Daoy (cell line): ENCODE measurements around the gene AP2M1. TPM values are rescaled to one million over a fixed set of nuclear protein-coding genes. Genes with fewer than 3 reads are reported as not detected.

Experiments used
- DNase-seq: peaks from one replicate; pipeline ENCODE4 v3.0.0-alpha.2; 2015; ENCODE audit warnings: low read depth
- total RNA-seq: library from RNA; depleted of rRNA; stranded (reverse); fragments of >200 nt; shearing (Covaris generic); gene quantifications from 2 replicates; pipeline ENCODE4 v1.2.3, GENCODE V29; 2014

AP2M1 gene
- total RNA-seq, 1 experiment from 2014 or later, result 510 TPM

GRCh38 chr3:184180165-184180564 lies 5.5 kb downstream of the AP2M1 start:
- DNase-seq, result peak; percentile 75

- no peak for DNase-seq
These were observed 6.9 kb downstream of the AP2M1 start for GRCh38 chr3:184181596-184181995.

- DNase-seq, result no peak
These were observed 9.0 kb downstream of the AP2M1 start for GRCh38 chr3:184183679-184184078.

GRCh38 chr3:184184546-184185230 lies 10.0 kb downstream of the AP2M1 start:
- no peak for DNase-seq

- peak; percentile 100 for DNase-seq
These were observed 11.0 kb downstream of the AP2M1 start for GRCh38 chr3:184185461-184186183.

GRCh38 chr3:184186184-184186901 lies 11.7 kb downstream of the AP2M1 start, which contains the start of gene ABCF3:
Gene ABCF3 (plus strand): TSS chr3:184186199. CDS start chr3:184186208, 9 bp downstream.
- DNase-seq, result peak; percentile 54

- DNase-seq, result no peak
These were observed 12.2 kb downstream of the AP2M1 start for GRCh38 chr3:184186902-184187207.

- no peak for DNase-seq
These were observed 13.4 kb downstream of the AP2M1 start for GRCh38 chr3:184188080-184188479.

GRCh38 chr3:184189421-184189820 lies 14.8 kb downstream of the AP2M1 start:
- no peak for DNase-seq

- no peak for DNase-seq
These were observed 18.2 kb downstream of the AP2M1 start for GRCh38 chr3:184192889-184193288.

GRCh38 chr3:184193991-184194539 lies 19.4 kb downstream of the AP2M1 start:
- no peak for DNase-seq

GRCh38 chr3:184196536-184196935 lies 21.9 kb downstream of the AP2M1 start:
- DNase-seq, result no peak

GRCh38 chr3:184198509-184198908 lies 23.9 kb downstream of the AP2M1 start:
- DNase-seq, result no peak

- no peak for DNase-seq
These were observed 26.2 kb downstream of the AP2M1 start for GRCh38 chr3:184200825-184201224.

GRCh38 chr3:184203526-184203925 lies 28.9 kb downstream of the AP2M1 start:
- DNase-seq, result no peak

- no peak for DNase-seq
These were observed 34.7 kb downstream of the AP2M1 start for GRCh38 chr3:184209146-184209923.

GRCh38 chr3:184211297-184211696 lies 36.6 kb downstream of the AP2M1 start:
- no peak for DNase-seq

- DNase-seq, result no peak
These were observed 37.1 kb downstream of the AP2M1 start for GRCh38 chr3:184211718-184212117.

GRCh38 chr3:184218814-184219213 lies 44.2 kb downstream of the AP2M1 start:
- DNase-seq, result no peak

GRCh38 chr3:184222521-184222920 lies 47.9 kb downstream of the AP2M1 start:
- no peak for DNase-seq

GRCh38 chr3:184223946-184224345 lies 49.3 kb downstream of the AP2M1 start:
- DNase-seq, result no peak

GRCh38 chr3:184227481-184227935 lies 52.9 kb downstream of the AP2M1 start:
- DNase-seq, result peak; percentile 62
